HG03064 (cell line): ENCODE results near the gene ALG12.

ENCODE experiments used
- ATAC-seq: cut with Tn5 transposase; IDR thresholded peaks from one replicate; pipeline ENCODE4 v1.9.1; 2021; ENCODE audit warnings: low read depth; ENCODE audit not compliant: unreplicated experiment

The ALG12 gene

DNA sequence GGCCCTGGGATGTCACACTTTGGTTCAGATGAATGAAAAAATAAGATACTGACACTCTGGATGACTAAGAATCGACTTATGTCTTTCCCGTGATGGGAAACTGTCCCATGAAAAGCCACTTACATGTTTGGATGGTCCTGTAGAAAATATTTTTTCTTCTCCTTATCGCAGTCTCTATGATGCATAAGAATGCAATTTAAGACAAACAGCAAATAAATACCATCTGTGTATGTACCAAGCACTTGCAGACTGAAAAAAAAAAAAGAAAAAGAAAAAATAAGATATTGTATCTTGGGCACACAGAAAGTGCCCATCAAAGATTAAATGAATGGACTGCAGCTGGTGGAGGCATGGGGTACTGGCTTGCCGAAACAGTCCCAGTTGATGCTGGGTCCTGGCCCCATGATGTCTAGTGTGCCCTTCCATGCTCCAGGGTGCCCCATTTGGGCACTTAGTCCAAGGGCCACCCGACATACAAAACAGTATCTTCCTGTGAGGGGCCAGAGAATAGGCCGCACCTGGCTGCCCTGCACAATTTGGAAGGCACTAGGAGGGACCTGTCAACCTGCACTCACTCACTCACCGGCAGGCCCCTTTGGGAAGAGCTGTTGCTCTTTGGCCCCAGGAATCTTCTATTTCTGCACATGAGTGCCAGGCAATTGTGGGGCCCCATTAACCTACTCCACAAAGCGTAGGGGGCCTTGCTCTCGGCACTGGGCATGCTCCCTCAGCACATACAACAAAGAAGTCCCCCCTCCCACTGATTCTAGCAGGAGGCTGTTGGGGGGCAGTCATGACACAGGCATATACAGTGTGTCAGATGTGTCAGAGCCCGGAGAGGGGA lies 67.1 kb downstream of the ALG12 start:
- no peak for ATAC-seq
